Activated T-helper 1 cell treated with anti-CD3 and anti-CD28 coated beads, Interleukin-2, amount 50 U/mL, for 16 hours (primary cell): ENCODE data around the gene YWHAQ.
"Not testable (repeated sequence)": the region's sequence is repeated elsewhere in the genome, so short reads cannot be mapped to it uniquely, and the experiment has no call there.

Source experiments
- DNase-seq, 2 donors: peaks; one replicate each; pipeline ENCODE4 v3.0.0-alpha.2; 2020; ENCODE audit warnings: low read depth in 1 of 2, low spot score in 1 of 2

Gene YWHAQ

GRCh38 chr2:9552219-9553178, 78.3 kb downstream of the YWHAQ start:
- DNase-seq, result no peak

- not testable (repeated sequence) for DNase-seq
These were observed 79.9 kb downstream of the YWHAQ start for GRCh38 chr2:9550859-9551391.

DNA sequence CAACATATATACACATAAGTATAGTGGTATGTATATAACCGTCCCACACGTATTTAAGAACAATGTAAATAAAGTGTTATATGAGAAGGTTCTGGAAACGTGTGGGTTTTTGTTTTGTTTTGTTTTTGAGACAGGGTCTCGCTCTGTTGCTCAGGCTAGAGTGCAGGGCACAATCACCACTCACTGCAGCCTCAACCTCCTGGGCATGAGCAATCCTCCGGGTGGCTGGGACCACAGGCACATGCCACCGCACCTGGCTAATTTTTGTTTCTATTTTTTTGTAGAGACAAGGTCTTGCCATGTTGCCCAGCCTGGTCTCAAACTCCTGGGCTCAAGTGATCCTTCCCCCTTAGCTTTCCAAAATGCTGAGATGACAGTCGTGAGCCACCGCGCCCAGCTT, 81.4 kb downstream of the YWHAQ start:
- DNase-seq, result no peak

GRCh38 chr2:9548506-9548905, 82.3 kb downstream of the YWHAQ start:
- DNase-seq, result no peak

DNA sequence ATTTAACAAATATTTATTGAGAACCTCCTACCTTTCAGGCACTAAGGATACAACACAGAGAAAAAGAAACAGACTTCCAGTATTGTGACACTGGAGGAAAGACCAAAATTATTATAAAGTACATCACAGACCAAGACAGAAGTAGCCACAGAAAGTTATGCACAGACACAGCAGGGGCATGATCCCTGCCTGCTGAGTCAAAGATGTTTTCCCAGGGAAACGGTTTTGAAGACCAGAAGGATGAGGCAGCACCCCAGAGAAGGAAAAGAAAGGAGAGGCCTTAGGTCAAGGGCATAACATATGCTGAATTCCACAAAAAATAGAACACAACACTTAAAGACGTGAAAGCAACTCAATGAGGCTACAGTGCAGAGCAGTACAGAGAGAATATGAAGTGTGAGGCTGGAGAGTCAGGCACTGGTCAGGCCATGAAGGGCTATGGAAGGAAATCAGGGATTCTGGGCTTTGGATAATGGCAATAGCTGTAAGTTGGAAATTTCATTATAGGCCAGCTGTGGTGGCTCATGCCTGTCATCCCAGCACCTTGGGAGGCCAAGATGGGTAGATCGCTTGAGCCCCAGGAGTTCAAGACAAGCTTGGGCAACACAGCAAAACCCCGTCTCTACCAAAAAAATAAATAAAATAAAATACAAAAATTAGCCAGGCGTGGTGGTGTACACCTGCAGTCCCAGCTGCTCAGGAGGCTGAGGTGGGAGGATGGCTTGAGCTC, 83.4 kb downstream of the YWHAQ start:
- no peak for DNase-seq

GRCh38 chr2:9545502-9545901, 85.3 kb downstream of the YWHAQ start:
- DNase-seq, result no peak

DNA sequence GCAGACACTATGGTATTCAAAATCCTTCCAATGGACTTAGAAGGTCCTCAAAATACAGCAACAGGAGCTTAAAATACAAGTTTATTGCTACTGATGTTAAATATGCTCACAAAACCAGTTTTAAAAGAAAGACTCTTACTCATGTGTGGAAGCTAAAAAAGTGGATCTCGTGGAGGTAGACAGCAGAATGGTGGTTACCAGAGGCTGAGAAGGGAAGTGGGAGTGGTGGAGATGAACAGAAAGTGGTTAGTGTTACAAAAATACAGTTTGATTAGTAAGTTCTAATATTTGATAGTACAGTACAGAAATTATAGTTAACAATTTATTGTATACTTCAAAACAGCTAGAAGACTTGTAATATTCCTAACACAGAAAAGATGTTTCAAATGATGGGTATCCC, 87.2 kb downstream of the YWHAQ start:
- DNase-seq, result no peak

DNA sequence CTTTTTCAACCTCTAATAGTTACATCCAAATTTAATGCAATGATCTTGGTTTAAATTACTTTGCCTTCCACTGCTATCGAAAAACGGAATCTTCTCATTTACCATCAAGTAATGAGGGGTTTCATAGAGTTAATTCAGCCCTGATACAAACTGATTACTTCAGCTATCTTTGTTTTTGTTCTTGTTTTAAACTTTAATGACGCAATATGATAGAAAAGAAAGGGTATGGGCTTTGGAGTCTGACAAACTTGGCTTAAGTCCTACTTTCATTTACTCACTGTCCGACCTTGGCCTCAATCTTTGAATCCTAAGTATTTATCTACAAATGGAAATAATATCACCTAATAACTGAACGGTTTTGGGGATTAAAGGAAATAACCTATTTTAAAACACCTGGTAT, 91.3 kb downstream of the YWHAQ start:
- no peak for DNase-seq

DNA sequence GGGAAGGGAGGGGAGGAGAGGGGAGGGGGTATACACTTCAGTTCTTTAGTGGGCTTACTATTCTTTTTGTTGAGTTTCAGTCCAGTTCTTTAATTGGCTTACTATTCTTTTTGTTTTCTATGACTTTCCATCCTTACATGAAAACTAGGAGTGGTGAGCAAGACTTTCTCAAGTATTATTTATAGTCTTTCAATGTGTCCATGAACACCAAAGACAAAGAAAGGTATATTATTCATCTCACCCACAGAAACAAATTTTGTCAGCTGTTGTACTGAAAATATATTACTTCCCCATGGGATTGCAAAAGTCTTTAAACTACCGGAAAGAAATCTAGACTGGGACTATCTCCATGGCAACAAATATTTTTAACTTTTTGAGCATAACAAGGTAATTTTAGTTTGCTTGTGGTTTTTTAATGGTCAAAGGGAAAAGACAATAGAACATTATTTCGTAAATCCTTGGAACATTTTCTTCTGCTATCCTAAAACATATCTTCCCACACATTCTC, 92.7 kb downstream of the YWHAQ start:
- DNase-seq, result no peak

DNA sequence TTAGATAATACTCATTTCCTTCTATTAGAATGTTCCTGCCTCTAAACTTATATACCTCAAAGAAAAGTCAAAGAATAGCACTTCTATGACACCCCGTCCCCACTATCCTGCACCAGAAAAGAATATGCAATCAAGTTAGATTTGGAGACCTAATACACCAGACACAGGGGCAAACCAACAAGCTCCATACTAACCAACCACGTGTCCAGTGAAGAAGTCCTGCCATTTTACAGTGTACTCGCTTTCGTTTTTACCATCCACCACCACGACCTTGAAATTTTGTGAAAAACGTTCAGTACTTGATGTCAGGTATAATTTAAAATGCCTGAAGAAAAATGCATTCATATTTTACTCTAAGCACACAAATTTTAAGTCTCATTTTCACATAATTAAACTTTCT, 94.3 kb downstream of the YWHAQ start:
- DNase-seq, result no peak

- DNase-seq, result no peak
These were observed 95.6 kb downstream of the YWHAQ start for GRCh38 chr2:9535177-9535576.
